ENCODE data around the gene KIAA0825. TPM values are rescaled to one million over a fixed set of nuclear protein-coding genes. Genes with fewer than 3 reads are reported as not detected.
"Not testable (repeated sequence)": the region's sequence is repeated elsewhere in the genome, so short reads cannot be mapped to it uniquely, and the experiment has no call there.

Gene KIAA0825
- total and polyA plus RNA-seq, 12 donors: 0.34 to 11.5 (median 3.1) TPM

DNA sequence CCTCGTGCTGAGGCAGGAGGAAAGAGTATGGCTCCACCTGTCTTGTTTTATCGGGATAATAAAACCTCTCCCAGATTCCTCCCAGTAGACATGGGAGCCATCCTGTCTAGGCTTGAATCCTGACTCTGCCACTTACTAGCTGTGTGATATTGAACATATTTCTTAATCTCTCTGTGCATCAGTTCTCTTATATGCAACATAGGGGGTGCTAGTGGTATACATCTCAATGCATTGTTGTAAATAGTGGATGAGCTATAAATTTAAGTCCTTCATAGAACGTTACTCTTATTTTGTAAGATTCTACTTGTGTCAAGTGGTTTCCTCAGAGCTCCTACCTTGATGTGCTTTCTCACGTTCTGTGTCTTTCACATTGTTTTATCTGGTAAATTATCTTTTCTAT is 459.3 kb downstream of the KIAA0825 start:
- no peak for DNase-seq
- intact Hi-C loops (cut with DNase I): no loop called here
- TF ChIP-seq, protein P1, sequence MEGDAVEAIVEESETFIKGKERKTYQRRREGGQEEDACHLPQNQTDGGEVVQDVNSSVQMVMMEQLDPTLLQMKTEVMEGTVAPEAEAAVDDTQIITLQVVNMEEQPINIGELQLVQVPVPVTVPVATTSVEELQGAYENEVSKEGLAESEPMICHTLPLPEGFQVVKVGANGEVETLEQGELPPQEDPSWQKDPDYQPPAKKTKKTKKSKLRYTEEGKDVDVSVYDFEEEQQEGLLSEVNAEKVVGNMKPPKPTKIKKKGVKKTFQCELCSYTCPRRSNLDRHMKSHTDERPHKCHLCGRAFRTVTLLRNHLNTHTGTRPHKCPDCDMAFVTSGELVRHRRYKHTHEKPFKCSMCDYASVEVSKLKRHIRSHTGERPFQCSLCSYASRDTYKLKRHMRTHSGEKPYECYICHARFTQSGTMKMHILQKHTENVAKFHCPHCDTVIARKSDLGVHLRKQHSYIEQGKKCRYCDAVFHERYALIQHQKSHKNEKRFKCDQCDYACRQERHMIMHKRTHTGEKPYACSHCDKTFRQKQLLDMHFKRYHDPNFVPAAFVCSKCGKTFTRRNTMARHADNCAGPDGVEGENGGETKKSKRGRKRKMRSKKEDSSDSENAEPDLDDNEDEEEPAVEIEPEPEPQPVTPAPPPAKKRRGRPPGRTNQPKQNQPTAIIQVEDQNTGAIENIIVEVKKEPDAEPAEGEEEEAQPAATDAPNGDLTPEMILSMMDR (IDR thresholded peaks at IDR 0.05): no peak
- TF ChIP-seq POLR2A (IDR thresholded peaks at IDR 0.05): no peak
- H3K27me3 ChIP-seq: no peaks in the 10 kb centered on the region
- H3K4me3 ChIP-seq: no peak overlapping the region
- WGBS, 4 donors: 87 to 91% (median 89%) methylated on average over 4 of the region's 4 CpGs
- no peaks in the 10 kb centered on the region for H3K9me3 ChIP-seq (replicated peaks in 1 of 3)
- H3K36me3 ChIP-seq (replicated peaks in 1 of 2): no peaks in the 10 kb centered on the region
- H3K4me1 ChIP-seq (replicated peaks in 1 of 2): no peaks in the 10 kb centered on the region
- H3K27ac ChIP-seq: no peak overlapping the region

DNA sequence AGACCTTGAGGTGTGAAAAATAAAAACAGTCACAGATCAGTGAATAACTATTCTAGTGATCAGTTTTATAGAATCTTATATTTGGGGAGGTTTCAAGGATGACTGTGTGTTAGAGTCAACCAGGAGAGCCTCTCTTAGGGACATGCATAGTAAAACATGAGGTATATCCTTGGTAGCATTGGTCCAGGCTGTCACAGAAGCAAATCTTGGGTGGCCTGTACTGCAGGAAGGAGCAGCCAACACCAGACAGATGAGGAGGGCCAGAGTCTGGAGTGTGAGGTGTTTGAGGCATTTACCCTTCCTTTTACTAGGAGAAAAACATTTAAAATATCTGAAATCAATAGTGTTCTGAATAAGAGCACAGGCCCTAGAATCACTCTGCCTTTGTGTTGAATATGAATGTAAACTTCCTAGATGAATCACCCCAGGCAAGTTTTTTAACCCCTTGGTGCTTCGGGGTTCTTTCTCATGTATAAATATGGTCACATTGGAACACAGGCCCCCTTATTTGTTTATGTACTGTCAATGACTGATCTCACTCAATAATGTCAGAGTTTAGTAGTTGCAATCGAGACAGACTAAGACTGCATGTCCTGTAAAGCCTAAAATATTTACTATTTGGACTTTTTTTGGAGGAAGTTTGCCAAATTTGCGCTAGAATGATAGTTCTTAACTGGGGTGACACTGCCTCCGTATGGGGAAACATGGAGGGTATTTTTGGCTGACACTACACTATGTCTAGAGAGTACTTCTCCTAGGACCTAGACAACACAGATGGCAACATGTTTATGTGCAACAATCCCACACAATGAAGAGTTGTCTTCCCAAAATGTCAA is 460.5 kb downstream of the KIAA0825 start:
- WGBS, 4 donors: 68 to 78% (median 73%) methylated on average over 4 of the region's 4 CpGs
- Histone ChIP-seq H3K27ac (no peak overlapping the region), H3K36me3 (replicated peaks in 1 of 2) (no peaks in the 10 kb centered on the region), H3K27me3 (no peaks in the 10 kb centered on the region), H3K9me3 (replicated peaks in 1 of 3) (no peaks in the 10 kb centered on the region), H3K4me1 (replicated peaks in 1 of 2) (no peaks in the 10 kb centered on the region), H3K4me3 (no peak overlapping the region)
- no peak for TF ChIP-seq POLR2A (IDR thresholded peaks at IDR 0.05)
- TF ChIP-seq, protein P1 (IDR thresholded peaks at IDR 0.05): no peak
- intact Hi-C loops (cut with DNase I): no loop called here
- DNase-seq: no peak

DNA sequence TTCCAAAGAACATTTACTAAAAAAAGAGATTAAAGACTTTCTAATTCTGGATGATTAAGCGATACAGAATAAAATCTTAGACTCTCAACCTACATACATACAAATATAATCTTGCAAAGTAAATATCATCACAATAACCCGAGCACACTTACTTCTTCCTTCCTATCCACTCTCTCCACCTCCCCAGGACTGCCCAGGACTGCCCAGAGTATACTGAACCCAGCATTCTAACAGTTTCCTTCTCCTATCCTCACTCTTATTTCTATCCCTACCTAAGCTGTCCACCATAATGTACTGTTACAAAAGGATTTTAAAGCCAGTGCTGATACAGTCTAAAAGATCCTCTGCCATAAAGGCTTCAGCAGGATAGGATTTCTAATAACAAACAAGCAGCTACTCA is 463.7 kb downstream of the KIAA0825 start:
- intact Hi-C loops (cut with DNase I): no loop called here
- Histone ChIP-seq H3K27me3 (no peaks in the 10 kb centered on the region), H3K9me3 (replicated peaks in 1 of 3) (no peaks in the 10 kb centered on the region), H3K27ac (no peak overlapping the region), H3K36me3 (replicated peaks in 1 of 2) (no peaks in the 10 kb centered on the region), H3K4me1 (replicated peaks in 1 of 2) (no peaks in the 10 kb centered on the region), H3K4me3 (no peak overlapping the region)
- WGBS, 4 donors: 86 to 91% (median 89%) methylated on average over 2 of the region's 2 CpGs
- DNase-seq: no peak
- TF ChIP-seq POLR2A (IDR thresholded peaks at IDR 0.05): no peak
- TF ChIP-seq, protein P1 (IDR thresholded peaks at IDR 0.05): no peak

DNA sequence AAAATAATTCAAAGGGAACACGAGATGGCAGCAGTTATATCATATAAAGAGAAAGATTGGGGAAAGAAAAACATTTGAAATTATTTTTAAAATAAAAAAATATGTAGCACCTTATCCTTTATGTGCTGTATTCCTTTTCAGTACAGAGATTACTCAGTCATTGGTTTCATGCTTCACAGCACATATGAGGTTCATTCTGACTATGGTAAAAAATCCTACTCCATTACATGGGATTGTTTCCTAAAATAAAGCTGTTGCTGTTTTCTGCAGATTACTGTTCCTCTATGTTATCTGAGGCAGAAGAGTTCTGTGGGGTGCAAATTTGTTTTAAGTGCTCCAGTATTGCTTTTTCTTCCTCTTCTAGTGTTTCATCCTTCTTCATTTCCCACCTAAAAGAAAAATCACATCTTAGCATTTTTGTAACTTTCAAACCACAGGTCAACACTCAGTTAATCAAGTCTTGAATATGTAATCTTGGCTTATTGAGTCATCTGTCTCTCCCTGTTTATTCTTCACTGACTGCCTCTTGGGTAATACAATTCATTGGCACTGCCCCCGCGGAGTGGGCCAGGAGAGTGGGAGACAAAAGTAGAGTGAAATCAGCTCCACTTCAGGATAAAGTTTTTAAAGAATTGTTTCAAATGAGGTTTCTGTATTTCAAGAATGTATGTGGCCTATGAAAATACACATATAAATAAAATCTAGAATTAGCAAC is 464.5 kb downstream of the KIAA0825 start:
- no peak for DNase-seq

DNA sequence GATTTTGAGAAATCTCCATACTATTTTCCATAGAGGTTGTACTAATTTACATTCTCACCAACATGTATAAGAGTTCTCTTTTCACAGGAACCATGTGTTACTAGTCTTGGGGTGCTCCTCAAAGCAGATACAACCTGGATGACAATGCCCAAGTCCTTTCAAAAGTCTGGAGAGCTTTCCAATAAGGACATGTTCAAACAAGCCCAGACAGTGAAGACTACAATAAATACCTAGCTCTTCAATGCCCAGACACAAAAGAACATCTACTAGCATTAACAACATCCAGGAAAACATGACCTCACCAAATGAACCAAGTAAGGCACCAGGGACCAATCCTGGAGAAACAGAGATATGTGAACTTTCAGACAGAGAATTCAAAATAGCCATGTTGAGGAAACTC is 474.8 kb downstream of the KIAA0825 start:
- H3K27me3 ChIP-seq; H3K4me3 ChIP-seq; H3K36me3 ChIP-seq (replicated peaks in 1 of 2); H3K9me3 ChIP-seq (replicated peaks in 1 of 3); H3K27ac ChIP-seq; intact Hi-C loops (cut with DNase I); H3K4me1 ChIP-seq (replicated peaks in 1 of 2); DNase-seq: not testable (repeated sequence)

More for the DNA sequence above, 464.5 kb downstream of the KIAA0825 start:
- no peak for TF ChIP-seq POLR2A (IDR thresholded peaks at IDR 0.05)
- TF ChIP-seq, protein P1 (IDR thresholded peaks at IDR 0.05): no peak
- Histone ChIP-seq H3K4me1 (replicated peaks in 1 of 2) (no peaks in the 10 kb centered on the region), H3K27me3 (no peaks in the 10 kb centered on the region), H3K9me3 (replicated peaks in 1 of 3) (no peaks in the 10 kb centered on the region), H3K36me3 (replicated peaks in 1 of 2) (no peaks in the 10 kb centered on the region), H3K4me3 (no peak overlapping the region), H3K27ac (no peak overlapping the region)
- WGBS, 4 donors: 87 to 92% (median 89%) methylated on average over 3 of the region's 3 CpGs
- intact Hi-C loops (cut with DNase I): no loop called here

Measured in adrenal gland (tissue), 12 donors.